Activated CD8-positive, alpha-beta T cell treated with anti-CD3 and anti-CD28 coated beads, Interleukin-2, amount 10 ng/mL, durations not matched to agents 7 days and 5 days (primary cell): ENCODE data around the gene KIF14. TPM values are rescaled to one million over a fixed set of nuclear protein-coding genes. Genes with fewer than 3 reads are reported as not detected.
A peak's percentile ranks its signal among the peaks of the same experiment; 100 is the strongest.
"Not testable (repeated sequence)": the region's sequence is repeated elsewhere in the genome, so short reads cannot be mapped to it uniquely, and the experiment has no call there.

Experiments
- ATAC-seq: fragments of 150-1000 bp; cut with Tn5 transposase; one replicate; pipeline ENCODE4 v1.10.0; 2021; ENCODE audit warnings: moderate library complexity
- CTCF ChIA-PET: fragments of 350-600 bp; sonication (Branson Sonifier 250); formaldehyde crosslinking; loops from one replicate; lab custom pipeline; 2021; ENCODE audit warnings: antibody characterized with exemption; lab: Charles Lee
- POLR2A ChIA-PET: fragments of 350-600 bp; sonication (Branson Sonifier 250); formaldehyde crosslinking; loops from one replicate; lab custom pipeline; 2021; ENCODE audit warnings: antibody characterized with exemption; lab: Charles Lee
- DNase-seq: peaks from one replicate; pipeline ENCODE4 v3.0.0-alpha.2; 2020
- H3K27ac Mint-ChIP-seq: one replicate; pipeline ENCODE4 v1.8.0; 2021; ENCODE audit warnings: mild to moderate bottlenecking, mixed read lengths
- H3K27me3 Mint-ChIP-seq: one replicate; pipeline ENCODE4 v1.8.0; 2021; ENCODE audit warnings: low read depth, mixed read lengths
- H3K36me3 Mint-ChIP-seq: one replicate; pipeline ENCODE4 v1.8.0; 2021; ENCODE audit warnings: low read depth, mixed read lengths
- H3K4me1 Mint-ChIP-seq: one replicate; pipeline ENCODE4 v1.8.0; 2021; ENCODE audit warnings: low read depth, mixed read lengths
- H3K4me3 Mint-ChIP-seq: one replicate; pipeline ENCODE4 v1.8.0; 2021; ENCODE audit warnings: mild to moderate bottlenecking, mixed read lengths
- H3K9me3 Mint-ChIP-seq: one replicate; pipeline ENCODE4 v1.8.0; 2022; ENCODE audit warnings: mixed read lengths; ENCODE audit not compliant: insufficient read depth
- total RNA-seq, 2 experiments: library from RNA; stranded (reverse); gene quantifications; one replicate each; pipeline ENCODE4 v1.2.3, GENCODE V29; 2021

KIF14 gene
- total RNA-seq, 2 experiments from 2014 or later, result 34.1 to 35.8 TPM

GRCh38 chr1:200538179-200538578 is 82.4 kb downstream of the KIF14 start:
- no peak overlapping the region for H3K4me3 Mint-ChIP-seq
- no peaks in the 10 kb centered on the region for H3K36me3 Mint-ChIP-seq

GRCh38 chr1:200535605-200536004 is 84.9 kb downstream of the KIF14 start:
- ATAC-seq, result peak; percentile 70
- H3K4me1 Mint-ChIP-seq, result peaks cover 8% of the 10 kb centered on the region

More at GRCh38 chr1:200538179-200538578, 82.4 kb downstream of the KIF14 start:
- peaks cover 3% of the 10 kb centered on the region for H3K9me3 Mint-ChIP-seq
- H3K27ac Mint-ChIP-seq, result no peak overlapping the region
- ChIA-PET POLR2A (no interaction called here), CTCF (no interaction called here)
- ATAC-seq, result no peak
- H3K27me3 Mint-ChIP-seq, result peaks cover 8% of the 10 kb centered on the region
- H3K4me1 Mint-ChIP-seq, result no peaks in the 10 kb centered on the region
- no peak for DNase-seq

GRCh38 chr1:200530623-200531261 is 89.8 kb downstream of the KIF14 start:
- H3K36me3 Mint-ChIP-seq, result no peaks in the 10 kb centered on the region
- H3K4me1 Mint-ChIP-seq, result peaks cover 21% of the 10 kb centered on the region
- peak; percentile 97 for ATAC-seq
- H3K9me3 Mint-ChIP-seq, result no peaks in the 10 kb centered on the region
- DNase-seq, result peak; percentile 83
- H3K4me3 Mint-ChIP-seq, result peak overlapping the region; percentile 32
- POLR2A ChIA-PET, result no interaction called here
- no peaks in the 10 kb centered on the region for H3K27me3 Mint-ChIP-seq
- CTCF ChIA-PET, result interaction anchor here (1.3 to 1.9 kb wide), 3 partner anchors 19 to 392 kb away, joined by 3 to 7 read pairs (median 3); no protein-coding TSS in a partner anchor
- H3K27ac Mint-ChIP-seq, result peak overlapping the region; percentile 80

More at GRCh38 chr1:200535605-200536004, 84.9 kb downstream of the KIF14 start:
- POLR2A ChIA-PET, result interaction anchor here (0.6 kb wide), 1 partner anchor 8 kb away, joined by 4 read pairs; no protein-coding TSS in a partner anchor
- CTCF ChIA-PET, result interaction anchor here (0.7 to 2.1 kb wide), 7 partner anchors 10 to 60 kb away, joined by 3 to 11 read pairs (median 5); no protein-coding TSS in a partner anchor
- Mint-ChIP-seq H3K4me3 (no peak overlapping the region), H3K9me3 (peaks cover 3% of the 10 kb centered on the region), H3K27me3 (peaks cover 8% of the 10 kb centered on the region), H3K27ac (no peak overlapping the region), H3K36me3 (no peaks in the 10 kb centered on the region)
- DNase-seq, result peak; percentile 39

GRCh38 chr1:200528858-200529606 is 91.5 kb downstream of the KIF14 start:
- no peak overlapping the region for H3K4me3 Mint-ChIP-seq
- ChIA-PET CTCF (interaction anchor here (0.9 to 2.0 kb wide), 4 partner anchors 18 to 39 kb away, joined by 3 to 7 read pairs (median 5); no protein-coding TSS in a partner anchor), POLR2A (interaction anchor here (0.7 kb wide), 1 partner anchor 111 kb away, joined by 3 read pairs; no protein-coding TSS in a partner anchor)

GRCh38 chr1:200527670-200528069 is 92.9 kb downstream of the KIF14 start:
- no peak for DNase-seq
- CTCF ChIA-PET, result interaction anchor here (1.2 to 2.0 kb wide), 2 partner anchors 17 to 31 kb away, joined by 5 to 7 read pairs; no protein-coding TSS in a partner anchor
- no peak overlapping the region for H3K4me3 Mint-ChIP-seq
- no peaks in the 10 kb centered on the region for H3K27me3 Mint-ChIP-seq
- no peak overlapping the region for H3K27ac Mint-ChIP-seq
- H3K9me3 Mint-ChIP-seq, result no peaks in the 10 kb centered on the region
- POLR2A ChIA-PET, result interaction anchor here (0.6 to 0.7 kb wide), 2 partner anchors 8 to 343 kb away, joined by 3 to 4 read pairs; no protein-coding TSS in a partner anchor
- H3K36me3 Mint-ChIP-seq, result no peaks in the 10 kb centered on the region
- H3K4me1 Mint-ChIP-seq, result peaks cover 21% of the 10 kb centered on the region
- no peak for ATAC-seq

More at GRCh38 chr1:200528858-200529606, 91.5 kb downstream of the KIF14 start:
- no peaks in the 10 kb centered on the region for H3K36me3 Mint-ChIP-seq
- ATAC-seq, result no peak
- H3K4me1 Mint-ChIP-seq, result peaks cover 21% of the 10 kb centered on the region
- no peaks in the 10 kb centered on the region for H3K27me3 Mint-ChIP-seq
- H3K27ac Mint-ChIP-seq, result no peak overlapping the region
- DNase-seq, result no peak
- no peaks in the 10 kb centered on the region for H3K9me3 Mint-ChIP-seq

- ChIA-PET CTCF (no interaction called here), POLR2A (interaction anchor here (0.7 kb wide), 1 partner anchor 9 kb away, joined by 4 read pairs; no protein-coding TSS in a partner anchor)
- ATAC-seq, result no peak
- H3K4me3 Mint-ChIP-seq, result no peak overlapping the region
- no peak overlapping the region for H3K27ac Mint-ChIP-seq
- H3K9me3 Mint-ChIP-seq, result no peaks in the 10 kb centered on the region
- no peak for DNase-seq
- H3K27me3 Mint-ChIP-seq, result no peaks in the 10 kb centered on the region
- no peaks in the 10 kb centered on the region for H3K36me3 Mint-ChIP-seq
- H3K4me1 Mint-ChIP-seq, result peaks cover 21% of the 10 kb centered on the region
Measured at GRCh38 chr1:200526709-200527612, 93.6 kb downstream of the KIF14 start.

- Mint-ChIP-seq H3K27ac (no peak overlapping the region), H3K9me3 (no peaks in the 10 kb centered on the region), H3K4me3 (no peak overlapping the region), H3K4me1 (peaks cover 10% of the 10 kb centered on the region), H3K27me3 (no peaks in the 10 kb centered on the region), H3K36me3 (no peaks in the 10 kb centered on the region)
- ATAC-seq, result no peak
- CTCF ChIA-PET, result no interaction called here
- POLR2A ChIA-PET, result no interaction called here
- DNase-seq, result no peak
Measured at GRCh38 chr1:200525090-200525987, 95.2 kb downstream of the KIF14 start.

- POLR2A ChIA-PET, result interaction anchor here (0.6 kb wide), 1 partner anchor 43 kb away, joined by 3 read pairs; no protein-coding TSS in a partner anchor
- CTCF ChIA-PET, result not testable (repeated sequence)
Measured at GRCh38 chr1:200524551-200524950, 96.0 kb downstream of the KIF14 start.

GRCh38 chr1:200524092-200524491 is 96.5 kb downstream of the KIF14 start:
- H3K36me3 Mint-ChIP-seq, result no peaks in the 10 kb centered on the region
- ATAC-seq (no peak), DNase-seq (no peak)
- no peaks in the 10 kb centered on the region for H3K9me3 Mint-ChIP-seq
- no peak overlapping the region for H3K4me3 Mint-ChIP-seq
- no peaks in the 10 kb centered on the region for H3K27me3 Mint-ChIP-seq
- no peaks in the 10 kb centered on the region for H3K4me1 Mint-ChIP-seq
- no peak overlapping the region for H3K27ac Mint-ChIP-seq
- POLR2A ChIA-PET, result interaction anchor here (0.6 kb wide), 1 partner anchor 44 kb away, joined by 3 read pairs; no protein-coding TSS in a partner anchor
- CTCF ChIA-PET, result no interaction called here

More at GRCh38 chr1:200524551-200524950, 96.0 kb downstream of the KIF14 start:
- not testable (repeated sequence) for H3K9me3 Mint-ChIP-seq, H3K4me1 Mint-ChIP-seq, H3K36me3 Mint-ChIP-seq, ATAC-seq, H3K4me3 Mint-ChIP-seq, H3K27me3 Mint-ChIP-seq, H3K27ac Mint-ChIP-seq, DNase-seq

- no peak overlapping the region for H3K27ac Mint-ChIP-seq
Measured at GRCh38 chr1:200520735-200521134, 99.8 kb downstream of the KIF14 start.

More at GRCh38 chr1:200520735-200521134, 99.8 kb downstream of the KIF14 start:
- H3K9me3 Mint-ChIP-seq, result no peaks in the 10 kb centered on the region
- no peak overlapping the region for H3K4me3 Mint-ChIP-seq
- H3K36me3 Mint-ChIP-seq, result no peaks in the 10 kb centered on the region
- ChIA-PET CTCF (interaction anchor here (0.6 kb wide), 1 partner anchor 69 kb away, joined by 3 read pairs; no protein-coding TSS in a partner anchor), POLR2A (no interaction called here)
- H3K4me1 Mint-ChIP-seq, result no peaks in the 10 kb centered on the region
- no peak for DNase-seq
- no peak for ATAC-seq
- H3K27me3 Mint-ChIP-seq, result no peaks in the 10 kb centered on the region
